ENCODE measurements around the gene NQO2. TPM values are rescaled to one million over a fixed set of nuclear protein-coding genes. Genes with fewer than 3 reads are reported as not detected.

The NQO2 gene
- total and polyA plus RNA-seq, 2 of the 13 experiments (the other 11 are each of a cell fraction or from before 2014, with no cell fraction given): 32.2 to 56.5 TPM

DNA sequence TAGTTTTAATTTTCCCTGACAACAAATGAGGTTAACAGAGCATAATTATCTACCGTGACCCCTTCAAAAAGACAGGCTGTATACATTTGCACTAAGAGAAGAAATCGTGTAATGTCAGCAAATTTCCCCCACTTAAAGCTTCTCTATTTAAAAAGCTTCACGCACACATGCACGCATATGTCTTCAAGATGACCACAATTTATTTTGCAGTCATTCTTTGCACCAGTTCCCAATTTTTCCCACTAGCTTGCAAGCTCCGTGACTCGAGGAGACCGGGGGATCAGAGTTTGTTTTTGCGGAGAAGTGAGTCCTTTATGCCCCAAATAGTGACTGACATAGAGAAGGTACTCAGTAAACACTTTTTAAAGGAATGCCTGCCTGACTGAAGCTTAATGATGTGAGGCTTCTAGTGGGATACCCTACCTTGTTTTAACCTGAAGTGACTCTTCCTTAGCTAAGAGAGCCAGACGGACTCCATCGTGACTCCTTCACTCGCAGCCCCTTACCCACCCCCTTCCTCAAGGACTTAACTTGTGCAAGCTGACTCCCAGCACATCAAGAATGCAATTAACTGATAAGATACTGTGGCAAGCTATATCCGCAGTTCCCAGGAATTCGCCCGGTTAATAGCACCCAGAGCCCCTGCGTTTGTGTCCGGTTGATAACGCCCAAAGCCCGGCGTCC, 9.3 kb upstream of the NQO2 start (continued):
- TF ChIP-seq, protein P1, sequence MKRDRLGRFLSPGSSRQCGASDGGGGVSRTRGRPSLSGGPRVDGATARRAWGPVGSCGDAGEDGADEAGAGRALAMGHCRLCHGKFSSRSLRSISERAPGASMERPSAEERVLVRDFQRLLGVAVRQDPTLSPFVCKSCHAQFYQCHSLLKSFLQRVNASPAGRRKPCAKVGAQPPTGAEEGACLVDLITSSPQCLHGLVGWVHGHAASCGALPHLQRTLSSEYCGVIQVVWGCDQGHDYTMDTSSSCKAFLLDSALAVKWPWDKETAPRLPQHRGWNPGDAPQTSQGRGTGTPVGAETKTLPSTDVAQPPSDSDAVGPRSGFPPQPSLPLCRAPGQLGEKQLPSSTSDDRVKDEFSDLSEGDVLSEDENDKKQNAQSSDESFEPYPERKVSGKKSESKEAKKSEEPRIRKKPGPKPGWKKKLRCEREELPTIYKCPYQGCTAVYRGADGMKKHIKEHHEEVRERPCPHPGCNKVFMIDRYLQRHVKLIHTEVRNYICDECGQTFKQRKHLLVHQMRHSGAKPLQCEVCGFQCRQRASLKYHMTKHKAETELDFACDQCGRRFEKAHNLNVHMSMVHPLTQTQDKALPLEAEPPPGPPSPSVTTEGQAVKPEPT (CRISPR knock-in tag; IDR thresholded peaks at IDR 0.05; ENCODE audit: low read depth): no peak
- TF ChIP-seq EP300 (IDR thresholded peaks at IDR 0.05; ENCODE audit: low read depth in 2 of 2, low read length in 2 of 2): no peak
- TF ChIP-seq EP300 (CRISPR knock-in tag; IDR thresholded peaks at IDR 0.05; ENCODE audit: borderline replicate concordance): 0 out of 2 replicates have a peak, but pooled peaks have one; percentile 20
- no peak for TF ChIP-seq ISL2 (CRISPR knock-in tag; IDR thresholded peaks at IDR 0.05)
- TF ChIP-seq RELA (CRISPR knock-in tag; IDR thresholded peaks at IDR 0.05): no peak
- no peak for TF ChIP-seq ZNF776 (CRISPR knock-in tag; IDR thresholded peaks at IDR 0.05)
- peak; percentile 44 for TF ChIP-seq RBFOX2 (IDR thresholded peaks at IDR 0.05; ENCODE audit: low read depth, low read length)
- TF ChIP-seq ELF3 (CRISPR knock-in tag; IDR thresholded peaks at IDR 0.05): 0 out of 2 replicates have a peak, but pooled peaks have one; percentile 13
- no peak for TF ChIP-seq ZNF33B (CRISPR knock-in tag; IDR thresholded peaks at IDR 0.05)
- TF ChIP-seq IKZF4 (CRISPR knock-in tag; IDR thresholded peaks at IDR 0.05; ENCODE audit: borderline replicate concordance, low read depth, not compliant biosample characterization): no peak
- no peak for TF ChIP-seq ZSCAN31 (CRISPR knock-in tag; IDR thresholded peaks at IDR 0.05; ENCODE audit: low read depth)
- 0 out of 2 replicates have a peak, but pooled peaks have one; percentile 57 for TF ChIP-seq MBD4 (IDR thresholded peaks at IDR 0.05; ENCODE audit: borderline replicate concordance, low read length)
- peak; percentile 95 for TF ChIP-seq MAFF (IDR thresholded peaks at IDR 0.05; ENCODE audit: low read depth, low read length)
- TF ChIP-seq REL (CRISPR knock-in tag; conservative IDR thresholded peaks at IDR 0.05): no peak
- no peak for TF ChIP-seq ZNF772 (CRISPR knock-in tag; IDR thresholded peaks at IDR 0.05)
- TF ChIP-seq MEF2D (CRISPR knock-in tag; IDR thresholded peaks at IDR 0.05): no peak
- TF ChIP-seq KDM3A (CRISPR knock-in tag; IDR thresholded peaks at IDR 0.05; ENCODE audit: low read depth): peak; percentile 38; the same call in 1 of the 2 replicates
- TF ChIP-seq HOXA3 (CRISPR knock-in tag; IDR thresholded peaks at IDR 0.05): no peak
- TF ChIP-seq NFATC3 (CRISPR knock-in tag; IDR thresholded peaks at IDR 0.05): no peak
- no peak for TF ChIP-seq SOX13 (IDR thresholded peaks at IDR 0.05)
- no peak for TF ChIP-seq SOX13 (CRISPR knock-in tag; conservative IDR thresholded peaks at IDR 0.05 in 1 of 2, IDR thresholded peaks at IDR 0.05 in 1 of 2)
- TF ChIP-seq HDAC1 (CRISPR knock-in tag; IDR thresholded peaks at IDR 0.05): no peak; the same call in 1 of the 2 replicates
- TF ChIP-seq SKI (IDR thresholded peaks at IDR 0.05; ENCODE audit: partially characterized antibody): no peak
- no peak for TF ChIP-seq HNRNPL (IDR thresholded peaks at IDR 0.05; ENCODE audit: low read depth, low read length)
